SK-N-MC (cell line): ENCODE data around the gene ZNF780B.
A peak's percentile ranks its signal among the peaks of the same experiment; 100 is the strongest.

Experiments
- DNase-seq: peaks from one replicate; pipeline ENCODE4 v3.0.0-alpha.2; 2011; ENCODE audit warnings: low read depth, low spot score
- H3K27ac ChIP-seq: fragments of 200-600 bp; sonication (generic); 2 replicates; pipeline ENCODE4 v1.5.1; 2016; ENCODE audit warnings: mixed run types
- H3K36me3 ChIP-seq: fragments of 200-600 bp; sonication (generic); 2 replicates; pipeline ENCODE4 v1.6.1; 2017; ENCODE audit warnings: antibody characterized with exemption, low read length, mixed read lengths; ENCODE audit not compliant: insufficient read depth
- H3K4me3 ChIP-seq: fragments of 200-600 bp; sonication (generic); 2 replicates; pipeline ENCODE4 v1.5.1; 2016
- H3K9ac ChIP-seq: fragments of 200-600 bp; sonication (generic); 2 replicates; pipeline ENCODE4 v1.8.0; 2017; ENCODE audit warnings: mixed run types, mixed read lengths; ENCODE audit not compliant: insufficient read length
- H3K9me3 ChIP-seq: fragments of 200-600 bp; sonication (generic); 2 replicates; pipeline ENCODE4 v1.6.1; 2017; ENCODE audit warnings: low read depth, mild to moderate bottlenecking, antibody characterized with exemption, low read length, moderate library complexity, mixed read lengths
- EZH2 ChIP-seq: fragments of 200-600 bp; sonication (generic); IDR thresholded peaks from one replicate; pipeline ENCODE4 v1.6.1; 2017; ENCODE audit warnings: antibody characterized with exemption
- FOXP2 ChIP-seq: optimal IDR thresholded peaks from 2 replicates; pipeline ENCODE3; 2011; ENCODE audit warnings: mild to moderate bottlenecking, moderate library complexity; ENCODE audit not compliant: insufficient read depth; ENCODE audit errors: extremely low read length, control extremely low read depth
- POLR2AphosphoS5 ChIP-seq: IDR thresholded peaks from 2 replicates; pipeline ENCODE4 v1.6.1; 2012; ENCODE audit warnings: mild to moderate bottlenecking, low read depth, low read length, borderline replicate concordance

Gene ZNF780B

GRCh38 chr19:40089462-40089861, 33.4 kb upstream of the ZNF780B start:
- no peak for DNase-seq
- Histone ChIP-seq H3K4me3 (peak overlapping the region; percentile 93), H3K9ac (no peak overlapping the region), H3K9me3 (peaks cover 10% of the 10 kb centered on the region; the same call in 1 of the 2 replicates), H3K36me3 (peaks cover 13% of the 10 kb centered on the region), H3K27ac (no peak overlapping the region)
- TF ChIP-seq FOXP2 (no peak), POLR2AphosphoS5 (no peak), EZH2 (no peak)

- TF ChIP-seq EZH2 (no peak), FOXP2 (no peak), POLR2AphosphoS5 (no peak)
- DNase-seq: no peak
- no peak overlapping the region for H3K4me3 ChIP-seq
- no peak overlapping the region for H3K9ac ChIP-seq
- no peak overlapping the region for H3K27ac ChIP-seq
- H3K36me3 ChIP-seq: peaks cover 14% of the 10 kb centered on the region
- peaks cover 10% of the 10 kb centered on the region; the same call in 1 of the 2 replicates for H3K9me3 ChIP-seq
These were observed 32.4 kb upstream of the ZNF780B start for GRCh38 chr19:40088299-40089047.

DNA sequence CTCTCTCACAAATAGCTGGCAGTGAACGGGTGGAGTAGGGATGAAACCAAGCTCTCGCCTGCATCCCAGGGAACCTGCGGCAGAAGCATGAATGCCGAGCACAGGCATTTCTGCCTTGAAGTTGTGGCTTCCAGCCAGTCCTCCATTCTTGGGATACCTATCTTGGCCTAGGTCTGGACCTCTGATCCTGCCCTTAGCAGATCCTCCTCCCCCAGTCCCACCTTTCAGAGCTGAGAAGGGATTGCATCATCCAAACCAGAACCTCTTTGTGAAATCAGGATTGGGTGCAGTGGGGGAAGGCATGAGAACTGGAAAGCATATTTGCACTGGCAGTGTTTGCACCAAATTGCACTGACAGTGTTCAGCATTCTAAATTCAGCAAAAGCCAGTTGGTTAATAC, 28.9 kb upstream of the ZNF780B start:
- TF ChIP-seq FOXP2 (no peak), POLR2AphosphoS5 (no peak), EZH2 (no peak)
- peaks cover 49% of the 10 kb centered on the region for H3K36me3 ChIP-seq
- no peak overlapping the region for H3K27ac ChIP-seq
- H3K9ac ChIP-seq: no peak overlapping the region
- H3K9me3 ChIP-seq: peaks cover 10% of the 10 kb centered on the region; the same call in 1 of the 2 replicates
- DNase-seq: no peak
- no peak overlapping the region for H3K4me3 ChIP-seq

- Histone ChIP-seq H3K9ac (no peak overlapping the region), H3K27ac (no peak overlapping the region), H3K9me3 (peaks cover 24% of the 10 kb centered on the region), H3K4me3 (no peak overlapping the region), H3K36me3 (peaks cover 68% of the 10 kb centered on the region)
- TF ChIP-seq EZH2 (no peak), POLR2AphosphoS5 (no peak), FOXP2 (no peak)
- DNase-seq: no peak
These were observed 25.4 kb upstream of the ZNF780B start for GRCh38 chr19:40081411-40081810.

- Histone ChIP-seq H3K9me3 (peaks cover 30% of the 10 kb centered on the region), H3K36me3 (peaks cover 79% of the 10 kb centered on the region), H3K27ac (no peak overlapping the region), H3K4me3 (no peak overlapping the region), H3K9ac (no peak overlapping the region)
- no peak for DNase-seq
- TF ChIP-seq FOXP2 (no peak), EZH2 (no peak), POLR2AphosphoS5 (no peak)
These were observed 24.3 kb upstream of the ZNF780B start for GRCh38 chr19:40080289-40080688.

- DNase-seq: no peak
- Histone ChIP-seq H3K4me3 (no peak overlapping the region), H3K9ac (no peak overlapping the region), H3K36me3 (peaks cover 97% of the 10 kb centered on the region), H3K27ac (no peak overlapping the region), H3K9me3 (peaks cover 33% of the 10 kb centered on the region)
- TF ChIP-seq FOXP2: no peak
- TF ChIP-seq POLR2AphosphoS5: no peak
- TF ChIP-seq EZH2: no peak
These were observed 22.3 kb upstream of the ZNF780B start for GRCh38 chr19:40078377-40078776.

DNA sequence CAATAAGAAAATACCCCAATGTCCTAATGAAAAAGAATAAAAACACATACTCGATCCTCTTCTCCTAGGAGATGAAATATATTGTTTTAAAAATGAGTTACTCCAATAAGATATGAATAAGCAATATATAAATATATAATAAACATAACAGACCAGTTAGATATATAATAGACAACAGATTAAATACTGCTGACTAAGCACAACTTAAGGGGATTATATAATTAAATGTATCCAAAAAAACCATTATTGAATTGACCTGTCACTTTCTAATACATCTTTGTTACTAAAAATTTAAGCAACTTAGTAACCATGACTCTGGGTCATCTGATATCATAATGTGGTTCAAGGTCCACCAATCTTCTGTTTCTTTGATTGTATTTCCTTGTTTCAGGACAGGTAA, 14.0 kb upstream of the ZNF780B start:
- Histone ChIP-seq H3K27ac (no peak overlapping the region), H3K36me3 (peaks cover 25% of the 10 kb centered on the region), H3K9ac (no peak overlapping the region), H3K9me3 (peaks cover 7% of the 10 kb centered on the region; the same call in 1 of the 2 replicates), H3K4me3 (no peak overlapping the region)
- DNase-seq: no peak
- no peak for TF ChIP-seq EZH2
- TF ChIP-seq FOXP2: no peak

DNA sequence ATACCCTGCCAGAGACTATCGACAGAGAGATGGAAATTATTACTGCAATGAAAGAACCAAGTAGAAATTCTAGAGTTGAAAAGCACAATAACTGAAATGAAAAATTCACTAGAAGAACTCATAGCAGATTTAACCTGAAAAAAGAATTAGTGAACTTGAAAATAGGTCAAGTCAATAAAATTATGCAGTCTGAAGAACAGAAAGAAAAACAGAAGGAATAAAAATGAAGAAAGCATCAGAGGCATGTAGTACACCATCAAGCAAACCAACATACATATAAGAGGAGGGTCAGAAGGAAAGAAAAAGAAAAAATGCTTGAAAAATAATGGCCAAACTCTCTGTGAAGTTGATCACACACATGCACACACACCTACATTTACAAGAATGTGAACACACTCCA, 3.6 kb upstream of the ZNF780B start:
- H3K4me3 ChIP-seq: no peak overlapping the region
- DNase-seq: no peak
- H3K9ac ChIP-seq: no peak overlapping the region
- TF ChIP-seq POLR2AphosphoS5: no peak
- TF ChIP-seq FOXP2: no peak
- TF ChIP-seq EZH2: no peak
- H3K36me3 ChIP-seq: peaks cover 3% of the 10 kb centered on the region; the same call in 1 of the 2 replicates
- H3K27ac ChIP-seq: no peak overlapping the region
- peaks cover 11% of the 10 kb centered on the region; the same call in 1 of the 2 replicates for H3K9me3 ChIP-seq
